Naive B cell (primary cell): ENCODE measurements around the gene FECH. TPM values are rescaled to one million over a fixed set of nuclear protein-coding genes. Genes with fewer than 3 reads are reported as not detected.
A peak's percentile ranks its signal among the peaks of the same experiment; 100 is the strongest.
"Not testable (repeated sequence)": the region's sequence is repeated elsewhere in the genome, so short reads cannot be mapped to it uniquely, and the experiment has no call there.

ENCODE experiments used
- ATAC-seq, 2 donors: fragments of 150-1000 bp; cut with Tn5 transposase; 2 replicates each; pipeline ENCODE4 v1.10.0; 2021; ENCODE audit warnings: low read depth in 2 of 2, mild to moderate bottlenecking in 2 of 2, moderate library complexity in 2 of 2
- DNase-seq: peaks from one replicate; pipeline ENCODE4 v3.0.0; 2022
- H3K27ac Mint-ChIP-seq, 6 donors: one replicate each; pipeline ENCODE4 v1.8.0; 2020 to 2022; ENCODE audit warnings: mild to moderate bottlenecking in 6 of 6, mixed read lengths in 6 of 6, moderate library complexity in 5 of 6, inconsistent platforms in 2 of 6
- H3K27me3 Mint-ChIP-seq, 3 donors: one replicate each; pipeline ENCODE4 v1.8.0; 2021 to 2022; ENCODE audit warnings: mixed read lengths in 3 of 3, mild to moderate bottlenecking in 1 of 3
- H3K36me3 Mint-ChIP-seq, 2 donors: one replicate each; pipeline ENCODE4 v1.8.0; 2020 to 2022; ENCODE audit warnings: mixed read lengths in 2 of 2, inconsistent platforms in 1 of 2, mild to moderate bottlenecking in 1 of 2
- H3K4me1 Mint-ChIP-seq, 3 donors: one replicate each; pipeline ENCODE4 v1.8.0; 2020 to 2022; ENCODE audit warnings: mixed read lengths in 3 of 3, inconsistent platforms in 1 of 3, mild to moderate bottlenecking in 1 of 3, moderate library complexity in 1 of 3
- H3K4me3 Mint-ChIP-seq, 8 donors: one replicate each; pipeline ENCODE4 v1.8.0; 2020 to 2022; ENCODE audit warnings: mild to moderate bottlenecking in 8 of 8, mixed read lengths in 8 of 8, moderate library complexity in 8 of 8, inconsistent platforms in 2 of 8
- H3K9me3 Mint-ChIP-seq, 7 donors: one replicate each; pipeline ENCODE4 v1.8.0; 2020 to 2022; ENCODE audit warnings: mixed read lengths in 7 of 7, mild to moderate bottlenecking in 5 of 7, inconsistent platforms in 2 of 7, moderate library complexity in 1 of 7
- polyA plus RNA-seq, 6 donors: library from polyadenylated mRNA; unstranded; fragments of 300-500 nt; fragmentation: Illumina TruSeq; gene quantifications; one replicate each; pipeline ENCODE4 v1.2.3, GENCODE V29; 2021; ENCODE audit warnings: low read depth in 6 of 6

The FECH gene
- polyA plus RNA-seq, 6 donors from 2014 or later: 8.6 to 17.0 (median 9.7) TPM

DNA sequence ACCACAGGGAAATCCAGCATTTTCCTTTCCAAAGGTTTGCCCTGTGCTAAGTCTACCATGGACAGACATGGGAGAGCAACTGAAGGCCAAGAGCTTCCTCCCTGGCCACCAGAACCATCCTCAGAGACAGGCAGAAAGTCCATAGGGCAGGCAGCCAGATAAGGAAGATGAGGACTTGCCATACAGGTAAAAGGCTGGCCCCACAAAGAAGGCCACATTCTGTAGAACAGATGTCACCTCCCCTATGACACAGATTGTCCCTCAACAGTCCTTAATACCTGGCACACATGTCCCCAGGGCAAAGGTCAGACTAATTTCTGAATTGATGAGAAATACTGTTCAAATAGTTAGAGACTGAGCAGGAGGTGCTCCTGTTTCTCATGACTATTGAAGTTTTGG lies 52.0 kb downstream of the FECH start:
- no peak for DNase-seq
- Mint-ChIP-seq H3K9me3 (no peaks in the 10 kb centered on the region), H3K4me3 (no peak overlapping the region), H3K27ac (peak overlapping the region in 1 of 6 donors; percentile 77), H3K36me3 (no peaks in the 10 kb centered on the region), H3K27me3 (peaks cover 11 to 19% (median 11%) of the 10 kb centered on the region in 3 donors), H3K4me1 (no peaks in the 10 kb centered on the region)
- no peak for ATAC-seq

DNA sequence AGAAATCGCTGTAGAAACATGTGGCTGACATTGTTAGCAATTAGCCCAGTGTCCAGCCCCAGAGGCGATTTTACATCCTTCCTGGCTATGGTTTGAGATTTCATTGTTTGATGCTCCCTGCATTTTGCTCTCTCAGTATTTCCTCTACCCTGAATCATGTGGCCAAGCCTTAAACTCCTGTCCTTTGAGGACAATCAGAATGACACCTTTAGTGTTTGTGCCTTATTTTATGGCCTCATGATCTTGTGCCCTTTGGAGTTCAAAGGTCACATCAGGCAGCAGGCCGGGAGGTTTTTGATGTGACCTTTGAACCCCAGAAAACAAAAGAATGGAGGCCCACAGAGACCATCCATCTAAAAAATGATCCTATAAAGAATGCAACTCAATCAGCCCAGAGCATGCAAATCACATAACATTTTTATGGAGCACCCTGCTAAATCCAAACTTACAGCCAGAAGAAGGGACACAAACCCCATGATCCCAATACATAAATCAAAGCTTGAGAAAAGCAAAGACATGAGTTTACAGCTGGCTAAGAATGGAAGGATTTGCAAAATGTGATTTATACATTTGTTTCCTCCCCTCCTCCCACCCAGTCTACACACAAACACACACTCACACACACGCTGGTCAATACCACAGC lies 52.5 kb downstream of the FECH start:
- ATAC-seq: no peak
- H3K36me3 Mint-ChIP-seq: no peaks in the 10 kb centered on the region
- no peaks in the 10 kb centered on the region for H3K4me1 Mint-ChIP-seq

DNA sequence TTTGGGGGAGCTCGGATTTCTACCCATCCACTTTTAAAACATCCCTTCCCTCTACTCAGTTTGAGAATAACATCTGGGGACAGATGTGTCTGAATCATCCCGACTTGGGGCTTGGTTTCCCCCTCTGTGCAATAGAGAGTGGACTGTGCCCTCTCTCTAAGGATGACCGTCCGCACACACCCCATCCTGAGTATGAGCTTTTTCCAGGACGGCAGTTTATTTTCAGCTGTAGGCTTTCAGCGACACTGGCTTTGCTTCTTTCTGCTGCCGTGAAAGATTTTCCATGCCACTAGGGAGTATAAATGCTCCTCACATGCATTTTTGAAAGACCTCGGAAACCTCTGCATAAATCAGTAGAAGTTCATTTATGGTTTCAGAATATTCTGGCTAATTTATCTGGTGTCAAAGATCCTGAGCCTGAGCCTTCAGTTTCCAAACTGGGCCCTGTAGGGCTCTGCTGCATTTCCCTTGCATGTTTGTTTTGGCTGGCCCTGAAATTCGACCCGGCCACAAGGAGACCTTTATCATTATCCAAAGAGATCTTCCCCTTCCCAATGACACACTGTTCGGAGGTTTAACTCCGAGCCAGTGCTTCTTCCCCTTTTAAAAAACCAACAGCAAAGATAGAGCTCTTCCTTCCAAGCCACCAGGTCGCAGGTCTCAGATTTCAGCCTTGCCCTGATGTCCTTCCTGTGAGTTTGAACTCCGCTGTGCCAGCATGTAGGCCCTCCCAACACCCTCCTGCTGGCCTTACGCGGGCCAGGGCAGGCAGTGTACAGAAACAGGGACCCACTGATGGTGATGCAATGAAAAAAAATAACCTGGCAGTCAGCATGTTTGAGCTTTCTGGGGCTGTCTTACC lies 53.3 kb downstream of the FECH start:
- no peak for ATAC-seq
- Mint-ChIP-seq H3K36me3 (no peaks in the 10 kb centered on the region), H3K4me3 (no peak overlapping the region), H3K27me3 (peaks cover 15 to 32% (median 24%) of the 10 kb centered on the region in 3 donors), H3K27ac (no peak overlapping the region), H3K9me3 (no peaks in the 10 kb centered on the region), H3K4me1 (no peaks in the 10 kb centered on the region)
- DNase-seq: no peak

More for the DNA sequence above, 52.5 kb downstream of the FECH start:
- Mint-ChIP-seq H3K27me3 (peaks cover 10 to 25% (median 16%) of the 10 kb centered on the region in 3 donors), H3K4me3 (no peak overlapping the region), H3K27ac (peak overlapping the region in 1 of 6 donors; percentile 77), H3K9me3 (no peaks in the 10 kb centered on the region)
- DNase-seq: no peak

DNA sequence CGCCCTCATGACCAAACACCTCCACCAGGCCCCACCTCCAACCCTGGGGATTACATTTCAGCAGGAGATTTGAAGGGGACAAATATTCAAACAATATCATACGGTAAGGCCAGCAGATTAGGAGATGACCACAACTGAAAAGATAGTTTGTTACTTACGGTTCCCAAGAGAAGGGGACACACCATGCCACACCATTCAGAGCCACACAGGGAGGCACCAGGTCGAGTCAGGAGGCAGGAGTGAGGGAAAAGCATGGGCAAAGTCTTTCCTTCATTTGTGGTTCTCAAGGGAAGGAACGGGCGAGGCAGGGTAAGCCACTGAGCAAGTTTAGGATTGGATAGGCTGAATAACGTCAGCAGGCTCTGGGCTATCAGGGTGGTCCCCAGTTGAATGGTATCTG lies 57.4 kb downstream of the FECH start:
- H3K9me3 Mint-ChIP-seq: peaks cover 0 to 3% (median 0%) of the 10 kb centered on the region in 7 donors
- no peaks in the 10 kb centered on the region for H3K4me1 Mint-ChIP-seq
- no peak for ATAC-seq
- H3K27ac Mint-ChIP-seq: no peak overlapping the region
- DNase-seq: no peak
- no peaks in the 10 kb centered on the region for H3K36me3 Mint-ChIP-seq
- H3K4me3 Mint-ChIP-seq: no peak overlapping the region
- peaks cover 13 to 39% (median 33%) of the 10 kb centered on the region in 3 donors for H3K27me3 Mint-ChIP-seq

DNA sequence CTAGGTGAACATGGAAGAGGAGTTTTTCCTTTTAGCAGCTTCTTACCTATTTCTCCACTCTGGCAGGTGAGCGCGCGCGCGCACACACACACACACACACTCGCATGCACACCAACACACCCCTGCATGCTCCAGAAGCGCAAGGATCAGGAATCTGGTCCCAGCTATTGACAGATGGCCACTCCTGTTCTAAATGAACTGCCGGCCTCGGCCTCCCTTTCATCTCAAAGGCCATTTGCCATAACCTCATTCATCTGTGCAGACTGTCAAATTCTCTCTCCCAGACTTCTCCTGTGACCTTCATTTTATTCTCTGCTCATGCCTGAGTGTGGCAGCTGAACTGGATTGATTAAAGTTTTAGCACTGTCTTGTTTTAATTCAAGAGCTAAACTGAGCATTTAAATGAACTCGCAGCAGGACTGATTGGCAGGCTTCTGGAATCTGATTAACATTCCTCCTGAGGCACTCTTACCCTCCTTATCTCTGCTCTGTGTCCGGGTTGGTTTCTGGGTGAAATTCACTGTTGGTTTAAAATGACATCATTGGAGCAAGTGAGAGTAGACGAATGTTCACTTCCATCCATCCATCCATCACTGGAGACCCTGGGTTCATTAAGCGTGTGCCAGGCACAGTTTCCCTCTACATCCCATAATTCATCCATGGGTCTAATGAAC lies 58.8 kb downstream of the FECH start:
- DNase-seq (no peak), ATAC-seq (no peak)
- H3K9me3 Mint-ChIP-seq: peaks cover 0 to 3% (median 0%) of the 10 kb centered on the region in 7 donors
- peaks cover 13 to 39% (median 23%) of the 10 kb centered on the region in 3 donors for H3K27me3 Mint-ChIP-seq
- H3K4me1 Mint-ChIP-seq: peaks cover 0 to 7% (median 5%) of the 10 kb centered on the region in 3 donors
- peak overlapping the region in 2 of 6 donors; percentile 3 to 58 for H3K27ac Mint-ChIP-seq
- H3K36me3 Mint-ChIP-seq: no peaks in the 10 kb centered on the region
- no peak overlapping the region for H3K4me3 Mint-ChIP-seq

DNA sequence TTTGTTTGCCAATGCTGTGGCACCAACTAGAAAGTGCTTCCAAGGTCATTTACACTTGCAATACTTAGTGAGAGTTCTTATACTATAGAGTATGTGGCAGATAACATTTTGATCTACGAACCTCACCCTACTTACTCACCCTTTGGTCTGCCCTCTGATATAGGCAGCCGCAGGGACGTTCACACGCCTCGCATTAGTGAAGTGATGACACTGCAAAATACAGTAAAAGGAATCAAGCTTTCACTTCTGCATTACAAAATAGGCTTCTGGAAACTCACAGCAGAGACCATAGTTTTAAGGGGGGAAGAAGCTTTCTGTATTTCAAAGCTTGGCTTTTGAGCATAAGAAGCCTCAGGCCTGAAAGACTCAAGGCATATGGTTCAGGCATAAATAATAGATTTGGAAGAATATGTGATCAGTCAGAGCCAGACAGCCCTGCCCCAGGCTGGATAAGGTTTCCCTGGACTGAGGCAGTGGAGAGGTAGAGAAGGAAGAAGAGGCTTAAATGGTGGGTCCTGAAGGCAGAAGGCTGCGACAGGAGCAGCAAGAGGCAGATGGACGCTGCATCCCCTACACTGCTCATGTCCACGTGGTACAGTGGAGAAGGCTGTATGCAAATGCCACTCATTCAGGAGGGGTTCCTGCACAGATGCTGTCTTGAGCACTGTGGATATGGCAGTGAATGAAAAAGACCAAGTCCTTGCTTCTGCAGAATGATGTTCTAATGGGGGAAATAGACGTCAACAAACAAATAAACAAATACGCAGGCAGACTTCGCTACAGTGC lies 63.1 kb downstream of the FECH start:
- DNase-seq (no peak), ATAC-seq (peak in 1 of 2 donors; percentile 38)
- Mint-ChIP-seq H3K4me3 (no peak overlapping the region), H3K36me3 (peaks cover 0 to 3% of the 10 kb centered on the region in 2 donors), H3K4me1 (peaks cover 0 to 7% (median 5%) of the 10 kb centered on the region in 3 donors), H3K9me3 (peaks cover 0 to 3% (median 0%) of the 10 kb centered on the region in 7 donors), H3K27ac (peak overlapping the region in 1 of 6 donors; percentile 69), H3K27me3 (peaks cover 23 to 33% (median 26%) of the 10 kb centered on the region in 3 donors)

DNA sequence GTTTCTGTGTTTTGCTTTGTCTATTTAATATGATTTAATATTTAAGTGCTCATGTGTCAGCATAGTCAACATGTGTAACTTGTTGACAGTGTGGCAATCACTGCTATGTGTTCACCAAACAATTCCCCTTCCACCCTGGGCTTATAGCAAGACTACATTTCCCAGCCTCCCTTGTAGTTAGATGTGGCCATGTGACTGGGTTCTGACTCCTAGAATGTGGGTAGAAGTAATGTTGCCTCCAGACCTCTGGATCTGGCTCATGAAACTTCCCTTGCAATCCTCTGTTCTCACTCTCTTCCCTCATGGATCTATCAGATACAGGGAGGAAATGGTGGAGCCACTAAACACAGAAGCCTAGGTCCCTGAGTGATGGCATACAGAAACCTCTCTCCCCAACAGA lies 64.2 kb downstream of the FECH start:
- not testable (repeated sequence) for ATAC-seq, DNase-seq, H3K36me3 Mint-ChIP-seq, H3K9me3 Mint-ChIP-seq, H3K4me3 Mint-ChIP-seq, H3K4me1 Mint-ChIP-seq, H3K27ac Mint-ChIP-seq
- peaks cover 24 to 32% (median 31%) of the 10 kb centered on the region in 3 donors for H3K27me3 Mint-ChIP-seq

DNA sequence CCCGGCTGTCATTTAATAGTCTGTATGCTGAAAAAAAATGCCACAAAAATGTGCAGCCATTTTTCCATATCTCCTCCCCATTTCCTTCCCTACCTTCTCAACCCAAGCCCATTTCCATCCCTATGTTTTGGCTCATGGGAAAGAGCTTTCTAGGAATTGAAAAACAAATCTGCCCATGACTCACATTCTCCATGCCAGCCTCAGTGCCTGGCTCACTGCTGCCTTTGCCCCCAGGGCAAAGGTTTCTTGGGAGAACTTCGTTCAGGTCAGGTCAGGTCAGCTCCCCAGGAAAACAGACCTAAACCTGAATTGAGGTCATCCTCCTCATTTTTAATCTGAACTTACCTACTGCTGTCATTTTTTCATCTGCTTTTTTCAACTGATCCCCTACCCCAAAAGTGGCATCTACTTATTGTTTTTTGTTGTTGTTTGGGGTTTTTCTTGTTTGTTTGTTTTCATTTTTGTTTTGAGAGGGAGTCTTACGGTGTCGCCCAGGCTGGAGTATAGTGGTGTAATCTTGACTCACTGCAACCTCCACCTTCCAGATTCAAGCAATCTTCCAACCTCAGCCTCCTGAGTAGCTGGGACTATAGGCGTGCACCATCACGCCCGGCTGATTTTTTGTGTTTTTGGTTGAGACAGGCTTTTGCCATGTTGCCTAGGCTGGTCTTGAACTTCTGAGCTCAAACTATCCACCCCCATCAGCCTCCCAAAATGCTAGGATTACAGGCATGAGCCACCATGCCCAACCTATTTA lies 66.7 kb downstream of the FECH start:
- peaks cover 0 to 16% (median 0%) of the 10 kb centered on the region in 7 donors for H3K9me3 Mint-ChIP-seq
- no peak for ATAC-seq
- H3K4me3 Mint-ChIP-seq: no peak overlapping the region
- peaks cover 0 to 3% of the 10 kb centered on the region in 2 donors for H3K36me3 Mint-ChIP-seq
- peaks cover 0 to 7% (median 5%) of the 10 kb centered on the region in 3 donors for H3K4me1 Mint-ChIP-seq
- peaks cover 19 to 35% (median 22%) of the 10 kb centered on the region in 3 donors for H3K27me3 Mint-ChIP-seq
- peak overlapping the region in 1 of 6 donors; percentile 30 for H3K27ac Mint-ChIP-seq
- no peak for DNase-seq

DNA sequence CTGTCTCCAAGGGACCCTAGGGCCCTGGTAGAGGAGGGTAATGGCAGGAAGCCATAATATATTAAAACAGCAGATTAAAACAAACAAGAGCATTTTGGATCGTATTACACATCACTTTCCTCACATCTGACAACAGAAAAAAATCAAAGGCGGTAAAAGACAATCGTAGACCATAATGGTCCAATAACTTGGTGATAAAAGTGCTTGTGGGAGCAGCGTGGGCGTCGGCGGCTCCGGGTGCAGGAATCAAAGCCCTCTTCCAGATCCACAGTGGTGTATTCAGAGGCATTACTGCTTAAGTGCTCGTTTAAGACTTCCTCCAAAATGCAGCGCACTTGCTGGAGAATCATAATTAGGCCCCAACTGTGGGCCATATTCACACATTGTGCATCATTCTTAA lies 68.0 kb downstream of the FECH start:
- H3K36me3 Mint-ChIP-seq: peaks cover 0 to 3% of the 10 kb centered on the region in 2 donors
- H3K4me1 Mint-ChIP-seq: peaks cover 0 to 6% (median 4%) of the 10 kb centered on the region in 3 donors
- peak overlapping the region in 1 of 8 donors; percentile 22 for H3K4me3 Mint-ChIP-seq
- ATAC-seq (no peak), DNase-seq (no peak)
- no peak overlapping the region for H3K27ac Mint-ChIP-seq
- H3K9me3 Mint-ChIP-seq: peaks cover 0 to 28% (median 0%) of the 10 kb centered on the region in 7 donors
- peaks cover 19 to 41% (median 22%) of the 10 kb centered on the region in 3 donors for H3K27me3 Mint-ChIP-seq

DNA sequence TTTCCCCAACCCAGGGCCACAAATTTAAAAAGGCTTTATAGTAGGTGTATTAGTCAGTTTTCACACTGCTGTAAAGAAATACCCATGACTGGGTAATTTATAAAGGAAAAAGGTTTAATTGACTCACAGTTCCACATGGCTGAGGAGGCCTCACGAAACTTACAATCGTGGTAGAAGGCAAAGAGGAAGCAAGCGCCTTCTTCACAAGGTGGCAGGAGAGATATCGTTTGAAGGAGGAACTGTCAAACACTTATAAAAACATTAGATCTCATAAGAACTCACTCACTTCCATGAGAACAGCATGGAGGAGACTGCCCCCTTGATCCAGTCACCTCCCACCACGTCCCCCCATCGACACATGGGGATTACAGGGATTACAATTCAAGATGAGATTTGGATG lies 70.4 kb downstream of the FECH start:
- DNase-seq: no peak
- peaks cover 0 to 28% (median 0%) of the 10 kb centered on the region in 7 donors for H3K9me3 Mint-ChIP-seq
- H3K36me3 Mint-ChIP-seq: peaks cover 0 to 3% of the 10 kb centered on the region in 2 donors
- H3K4me1 Mint-ChIP-seq: no peaks in the 10 kb centered on the region
- ATAC-seq: no peak
- peaks cover 22 to 44% (median 26%) of the 10 kb centered on the region in 3 donors for H3K27me3 Mint-ChIP-seq
- H3K27ac Mint-ChIP-seq: no peak overlapping the region
- no peak overlapping the region for H3K4me3 Mint-ChIP-seq

DNA sequence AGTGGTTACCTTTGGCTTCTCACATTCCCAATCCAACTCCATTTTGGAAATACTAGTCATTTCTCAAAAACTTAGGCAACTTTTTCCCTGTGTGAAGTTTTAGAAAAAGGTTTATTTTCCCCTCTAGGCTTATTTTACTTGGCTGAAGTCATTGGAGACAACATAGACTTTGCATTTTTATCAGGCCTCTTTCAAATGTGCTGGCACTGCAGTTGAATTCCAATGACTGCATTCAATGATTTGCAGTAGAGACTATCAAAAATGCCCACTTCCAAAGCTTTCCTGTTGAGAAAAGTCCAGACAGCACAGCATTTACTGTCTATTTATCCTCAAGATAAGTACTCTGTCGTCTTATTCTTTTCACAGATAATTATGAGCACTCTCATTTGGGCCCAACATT lies 81.3 kb downstream of the FECH start:
- Mint-ChIP-seq H3K27ac (no peak overlapping the region), H3K4me1 (no peaks in the 10 kb centered on the region), H3K36me3 (no peaks in the 10 kb centered on the region), H3K4me3 (no peak overlapping the region), H3K9me3 (peaks cover 0 to 2% (median 0%) of the 10 kb centered on the region in 7 donors), H3K27me3 (peaks cover 24 to 55% (median 31%) of the 10 kb centered on the region in 3 donors)
- no peak for ATAC-seq
- no peak for DNase-seq

DNA sequence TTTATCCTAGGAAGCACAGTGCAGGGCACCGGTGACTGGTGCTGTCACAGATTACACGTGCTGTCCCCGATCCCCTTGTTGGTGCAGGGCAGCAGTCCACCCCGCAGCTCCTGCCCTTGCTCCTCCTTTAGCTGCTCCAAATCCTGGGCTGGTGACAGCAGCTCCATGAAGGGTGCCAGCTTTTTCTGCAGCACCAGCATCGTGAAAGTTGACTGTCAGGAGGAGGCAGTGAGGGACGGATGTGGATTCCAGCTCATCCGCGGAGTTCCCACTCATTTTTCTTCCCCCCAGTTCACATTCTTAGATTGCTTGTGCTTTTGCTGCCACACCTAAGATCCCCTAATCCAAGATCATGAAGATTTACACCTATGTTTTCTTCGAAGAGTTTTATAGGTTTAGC lies 83.9 kb downstream of the FECH start:
- Mint-ChIP-seq H3K9me3 (peaks cover 0 to 2% (median 0%) of the 10 kb centered on the region in 7 donors), H3K4me3 (no peak overlapping the region), H3K36me3 (no peaks in the 10 kb centered on the region), H3K27me3 (peaks cover 14 to 52% (median 23%) of the 10 kb centered on the region in 3 donors), H3K27ac (no peak overlapping the region), H3K4me1 (no peaks in the 10 kb centered on the region)
- ATAC-seq (no peak), DNase-seq (no peak)
